H1 (cell line): ENCODE measurements around the gene TBC1D3B.

Experiments used
- CREB1 ChIP-seq: IDR thresholded peaks from 2 replicates; pipeline ENCODE4 v1.6.1; 2012; ENCODE audit warnings: inconsistent platforms
- CTCF ChIP-seq, 3 experiments: IDR thresholded peaks; 1 replicate in 2 of 3; 2 replicates in 1 of 3; pipeline versions ENCODE4 v1.5.1 to v1.6.1; 2011; ENCODE audit warnings: low read length in 3 of 3, mild to moderate bottlenecking in 3 of 3, inconsistent platforms in 2 of 3, low read depth in 1 of 3, moderate library complexity in 1 of 3; ENCODE audit not compliant: insufficient read depth in 1 of 3; ENCODE audit errors: control extremely low read depth in 1 of 3
- EZH2 ChIP-seq: fragments of 200-600 bp; sonication (generic); IDR thresholded peaks from 2 replicates; pipeline ENCODE4 v1.7.1; 2012; ENCODE audit warnings: low read depth, mild to moderate bottlenecking, moderate library complexity, low read length, inconsistent platforms; ENCODE audit not compliant: severe bottlenecking
- JUND ChIP-seq: IDR thresholded peaks from 2 replicates; pipeline ENCODE4 v1.6.1; 2011; ENCODE audit warnings: mild to moderate bottlenecking, improper control_type of control experiment, low read length
- POLR2A ChIP-seq, 2 experiments: IDR thresholded peaks; 1 replicate in 1 of 2; 2 replicates in 1 of 2; pipeline ENCODE4 v1.6.1; 2011; ENCODE audit warnings: low read depth in 2 of 2, low read length in 2 of 2, mild to moderate bottlenecking in 2 of 2; ENCODE audit errors: control extremely low read depth in 1 of 2
- RAD21 ChIP-seq, 2 experiments: IDR thresholded peaks in 1 of 2; conservative IDR thresholded peaks in 1 of 2; 2 replicates each; pipeline ENCODE4 v1.6.1; 2011; ENCODE audit warnings: low read depth in 2 of 2, low read length in 2 of 2, improper control_type of control experiment in 1 of 2, inconsistent platforms in 1 of 2, mild to moderate bottlenecking in 1 of 2, moderate library complexity in 1 of 2
- SIN3A ChIP-seq, 2 experiments: IDR thresholded peaks in 1 of 2; conservative IDR thresholded peaks in 1 of 2; 2 replicates each; pipeline ENCODE4 v1.6.1; 2011 to 2012; ENCODE audit warnings: low read length in 2 of 2, improper control_type of control experiment in 1 of 2, low read depth in 1 of 2, mild to moderate bottlenecking in 1 of 2
- SUZ12 ChIP-seq: fragments of 200-600 bp; sonication (generic); IDR thresholded peaks from 2 replicates; pipeline ENCODE4 v1.6.1; 2012; ENCODE audit warnings: mild to moderate bottlenecking, inconsistent platforms, low read length, moderate library complexity, mixed read lengths

GRCh38 chr17:36195434-36196130, 19.1 kb upstream of the TBC1D3B start:
- TF ChIP-seq SUZ12 (no peak), JUND (no peak), CTCF (IDR thresholded peaks at IDR 0.05; ENCODE audit: control extremely low read depth in 1 of 3, insufficient read depth in 1 of 3, low read depth in 1 of 3, low read length in 3 of 3) (no peak), CREB1 (no peak), SIN3A (conservative IDR thresholded peaks at IDR 0.05 in 1 of 2, IDR thresholded peaks at IDR 0.05 in 1 of 2; ENCODE audit: low read depth in 1 of 2, low read length in 2 of 2) (no peak), POLR2A (IDR thresholded peaks at IDR 0.05; ENCODE audit: control extremely low read depth in 1 of 2, low read depth in 2 of 2, low read length in 2 of 2) (no peak), EZH2 (no peak), RAD21 (IDR thresholded peaks at IDR 0.05 in 1 of 2, conservative IDR thresholded peaks at IDR 0.05 in 1 of 2; ENCODE audit: low read depth in 2 of 2, low read length in 2 of 2) (no peak)
